ENCODE measurements around the gene TIMM8B.

The TIMM8B gene, protein sequence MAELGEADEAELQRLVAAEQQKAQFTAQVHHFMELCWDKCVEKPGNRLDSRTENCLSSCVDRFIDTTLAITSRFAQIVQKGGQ

GRCh38 chr11:112086422-112087191, at the start of gene TIMM8B, which contains the start of gene SDHD:
TSS of gene TIMM8B (minus strand) at chr11:112086756. CDS start at chr11:112086723, 33 bp downstream.
TSS of gene SDHD (plus strand) at chr11:112086873. CDS start at chr11:112086908, 35 bp downstream.
- peaks cover 44% of the 10 kb centered on the region for H3K4me1 Mint-ChIP-seq
- no peaks in the 10 kb centered on the region for H3K27me3 Mint-ChIP-seq (ENCODE audit: low read depth)
- TF ChIP-seq, protein P1, sequence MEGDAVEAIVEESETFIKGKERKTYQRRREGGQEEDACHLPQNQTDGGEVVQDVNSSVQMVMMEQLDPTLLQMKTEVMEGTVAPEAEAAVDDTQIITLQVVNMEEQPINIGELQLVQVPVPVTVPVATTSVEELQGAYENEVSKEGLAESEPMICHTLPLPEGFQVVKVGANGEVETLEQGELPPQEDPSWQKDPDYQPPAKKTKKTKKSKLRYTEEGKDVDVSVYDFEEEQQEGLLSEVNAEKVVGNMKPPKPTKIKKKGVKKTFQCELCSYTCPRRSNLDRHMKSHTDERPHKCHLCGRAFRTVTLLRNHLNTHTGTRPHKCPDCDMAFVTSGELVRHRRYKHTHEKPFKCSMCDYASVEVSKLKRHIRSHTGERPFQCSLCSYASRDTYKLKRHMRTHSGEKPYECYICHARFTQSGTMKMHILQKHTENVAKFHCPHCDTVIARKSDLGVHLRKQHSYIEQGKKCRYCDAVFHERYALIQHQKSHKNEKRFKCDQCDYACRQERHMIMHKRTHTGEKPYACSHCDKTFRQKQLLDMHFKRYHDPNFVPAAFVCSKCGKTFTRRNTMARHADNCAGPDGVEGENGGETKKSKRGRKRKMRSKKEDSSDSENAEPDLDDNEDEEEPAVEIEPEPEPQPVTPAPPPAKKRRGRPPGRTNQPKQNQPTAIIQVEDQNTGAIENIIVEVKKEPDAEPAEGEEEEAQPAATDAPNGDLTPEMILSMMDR (IDR thresholded peaks at IDR 0.05; ENCODE audit: unreplicated experiment in 3 of 3), result peak in 2 of 3 experiments; percentile 15 to 26
- peaks cover 79% of the 10 kb centered on the region for H3K36me3 Mint-ChIP-seq (ENCODE audit: low read depth)
- H3K27ac Mint-ChIP-seq, result peak within 1 kb of the TSS; percentile 70 to 94 (median 92)
- no peaks in the 10 kb centered on the region for H3K9me3 Mint-ChIP-seq
- H3K4me3 Mint-ChIP-seq, result peak within 1 kb of the TSS; percentile 92 to 100 (median 94)

- Mint-ChIP-seq H3K36me3 (ENCODE audit: low read depth) (no peaks in the 10 kb centered on the region), H3K9me3 (peaks cover 2% of the 10 kb centered on the region), H3K27ac (no peak overlapping the region), H3K27me3 (ENCODE audit: low read depth) (peaks cover 3% of the 10 kb centered on the region), H3K4me1 (no peaks in the 10 kb centered on the region), H3K4me3 (no peak overlapping the region)
- TF ChIP-seq, protein P1 (IDR thresholded peaks at IDR 0.05; ENCODE audit: unreplicated experiment in 3 of 3), result no peak
These were observed 47.9 kb upstream of the TIMM8B start for GRCh38 chr11:112134473-112134872.

- Mint-ChIP-seq H3K4me3 (no peak overlapping the region), H3K27me3 (ENCODE audit: low read depth) (peaks cover 3% of the 10 kb centered on the region), H3K36me3 (ENCODE audit: low read depth) (no peaks in the 10 kb centered on the region), H3K9me3 (no peaks in the 10 kb centered on the region), H3K4me1 (peaks cover 8% of the 10 kb centered on the region), H3K27ac (no peak overlapping the region)
- TF ChIP-seq, protein P1 (IDR thresholded peaks at IDR 0.05; ENCODE audit: unreplicated experiment in 3 of 3), result no peak
These were observed 46.2 kb upstream of the TIMM8B start for GRCh38 chr11:112132737-112133136.

DNA sequence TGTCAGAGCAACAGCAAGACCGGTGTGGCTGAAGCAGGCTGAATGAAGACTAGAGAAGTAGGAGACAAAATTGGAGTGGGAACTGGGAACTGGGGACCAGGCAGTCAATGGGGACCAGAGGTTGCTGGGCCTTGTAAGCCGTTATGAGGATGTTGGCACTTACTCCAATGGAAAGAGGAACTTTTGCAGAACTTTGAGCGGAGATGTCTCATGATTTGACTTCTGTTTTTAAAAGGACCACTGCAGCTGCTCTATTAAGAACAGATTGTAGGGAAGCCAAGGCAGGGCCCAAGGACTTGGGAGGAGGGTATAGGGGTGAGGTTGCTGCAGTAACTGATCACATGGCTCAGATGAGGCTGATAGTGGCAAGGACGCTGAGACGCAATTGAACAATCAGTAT, 43.1 kb upstream of the TIMM8B start:
- Mint-ChIP-seq H3K27me3 (ENCODE audit: low read depth) (peaks cover 6% of the 10 kb centered on the region), H3K27ac (no peak overlapping the region), H3K4me1 (peaks cover 8% of the 10 kb centered on the region), H3K36me3 (ENCODE audit: low read depth) (no peaks in the 10 kb centered on the region), H3K9me3 (no peaks in the 10 kb centered on the region), H3K4me3 (no peak overlapping the region)
- TF ChIP-seq, protein P1 (IDR thresholded peaks at IDR 0.05; ENCODE audit: unreplicated experiment in 3 of 3), result no peak

- Mint-ChIP-seq H3K27me3 (ENCODE audit: low read depth) (peaks cover 3% of the 10 kb centered on the region), H3K9me3 (no peaks in the 10 kb centered on the region), H3K4me3 (no peak overlapping the region), H3K36me3 (ENCODE audit: low read depth) (no peaks in the 10 kb centered on the region), H3K4me1 (peaks cover 8% of the 10 kb centered on the region), H3K27ac (no peak overlapping the region)
- TF ChIP-seq, protein P1 (IDR thresholded peaks at IDR 0.05; ENCODE audit: unreplicated experiment in 3 of 3), result no peak
These were observed 42.0 kb upstream of the TIMM8B start for GRCh38 chr11:112128483-112129121.
